HepG2 (cell line): ENCODE measurements around the gene KLHL8. TPM values are rescaled to one million over a fixed set of nuclear protein-coding genes. Genes with fewer than 3 reads are reported as not detected.

Experiments used
- ATAC-seq: fragments of 200-7000 bp; cut with Tn5 transposase; 3 replicates; pipeline ENCODE4 v1.9.1; 2020; ENCODE audit warnings: mild to moderate bottlenecking, moderate library complexity
- BruUV-seq: library from RNA; stranded (reverse); fragments of 400-500 nt; replicated peaks from 2 replicates; lab custom pipeline; 2021; lab: Mats Ljungman, UMichigan
- CTCF ChIA-PET: fragments of 300-600 bp; formaldehyde crosslinking; extraction: SDS; loops from one replicate; lab custom pipeline; 2021; ENCODE audit warnings: low total read pairs, inconsistent platforms, low intra/inter-chr PET ratio; lab: Yijun Ruan, JAX
- POLR2A ChIA-PET: fragments of 350-600 bp; sonication (Branson Sonifier 250); formaldehyde crosslinking; loops from one replicate; lab custom pipeline; 2020; ENCODE audit warnings: antibody characterized with exemption, inconsistent platforms; lab: Yijun Ruan, JAX
- DNase-seq: peaks from one replicate; pipeline ENCODE4 v3.0.0-alpha.2; 2015; ENCODE audit warnings: low spot score
- FAIRE-seq: peaks from 3 replicates; lab custom pipeline; 2011; peaks lifted over from hg19 to GRCh38; lab: Jason Lieb, UNC
- H2AFZ ChIP-seq: one replicate; pipeline ENCODE4 v1.6.1; 2011; ENCODE audit warnings: low read length, inconsistent platforms
- H3K27ac ChIP-seq: fragments of 300-600 bp; 3 replicates; pipeline ENCODE4 v1.8.0; 2011; ENCODE audit warnings: mixed run types, mild to moderate bottlenecking, mixed read lengths, low read length, inconsistent platforms; ENCODE audit not compliant: insufficient read depth; ENCODE audit errors: extremely low read length
- H3K27me3 ChIP-seq, 2 experiments: fragments of 200-600 bp in 1 of 2; 2 replicates in 1 of 2; 3 replicates in 1 of 2; pipeline versions ENCODE4 v1.6.0 to v1.8.0; 2011; ENCODE audit warnings: low read length in 2 of 2, mild to moderate bottlenecking in 2 of 2, moderate library complexity in 2 of 2, inconsistent platforms in 1 of 2; ENCODE audit not compliant: insufficient read depth in 2 of 2, control insufficient read depth in 1 of 2
- H3K36me3 ChIP-seq, 2 experiments: fragments of 200-600 bp in 1 of 2; replicated peaks in 1 of 2; 2 replicates in 1 of 2; 3 replicates in 1 of 2; pipeline versions ENCODE4 v1.5.1 to v1.8.0; 2011; ENCODE audit warnings: low read length in 2 of 2, inconsistent platforms in 1 of 2; ENCODE audit not compliant: insufficient read depth in 2 of 2, control insufficient read depth in 1 of 2
- H3K4me1 ChIP-seq: 2 replicates; pipeline ENCODE4 v1.5.1; 2012; ENCODE audit warnings: low read length, inconsistent platforms; ENCODE audit not compliant: insufficient read depth
- H3K4me2 ChIP-seq: 2 replicates; pipeline ENCODE4 v1.6.0; 2011; ENCODE audit warnings: low read depth, low read length, inconsistent platforms
- H3K4me3 ChIP-seq, 3 experiments: fragments of 200-600 bp in 1 of 3; sonication (generic), shearing (Covaris generic) in 1 of 3; replicated peaks in 1 of 3; 2 replicates each; pipeline ENCODE4 v1.5.1; 2011 to 2016; ENCODE audit warnings: low read length in 3 of 3, inconsistent platforms in 2 of 3, low read depth in 2 of 3, mild to moderate bottlenecking in 2 of 3, control low read depth in 1 of 3, mixed read lengths in 1 of 3; ENCODE audit not compliant: insufficient read depth in 1 of 3
- H3K79me2 ChIP-seq: one replicate; pipeline ENCODE4 v1.6.1; 2011; ENCODE audit warnings: low read length, inconsistent platforms; ENCODE audit not compliant: insufficient read depth
- H3K9ac ChIP-seq: 2 replicates; pipeline ENCODE4 v1.6.0; 2011; ENCODE audit warnings: mild to moderate bottlenecking, low read depth, low read length, inconsistent platforms; ENCODE audit not compliant: insufficient read depth
- H3K9me3 ChIP-seq: 2 replicates; pipeline ENCODE4 v1.5.1; 2012; ENCODE audit warnings: mild to moderate bottlenecking, low read length
- H4K20me1 ChIP-seq: 2 replicates; pipeline ENCODE4 v1.6.0; 2011; ENCODE audit warnings: inconsistent platforms, mild to moderate bottlenecking, low read length, moderate library complexity; ENCODE audit not compliant: insufficient read depth
- DNMT1 ChIP-seq: sonication (generic); formaldehyde crosslinking; IDR thresholded peaks from 2 replicates; pipeline ENCODE4 v1.5.1; 2020; ENCODE audit warnings: mild to moderate bottlenecking, missing genetic modification reagents
- NFE2L1 ChIP-seq: sonication (generic); formaldehyde crosslinking; IDR thresholded peaks from 2 replicates; pipeline ENCODE4 v1.4.0; 2020; ENCODE audit warnings: missing genetic modification reagents, mild to moderate bottlenecking, borderline replicate concordance
- NONO ChIP-seq, 2 experiments: fragments of 450-650 bp in 1 of 2; sonication (generic) in 1 of 2; formaldehyde crosslinking in 1 of 2; IDR thresholded peaks in 1 of 2; conservative IDR thresholded peaks in 1 of 2; 2 replicates each; pipeline versions ENCODE4 v1.6.1 to v1.8.0; 2017 to 2022; ENCODE audit warnings: mild to moderate bottlenecking in 1 of 2, missing genetic modification reagents in 1 of 2, moderate library complexity in 1 of 2
- POLR2AphosphoS5 ChIP-seq: IDR thresholded peaks from 2 replicates; pipeline ENCODE4 v1.6.1; 2012; ENCODE audit warnings: low read depth, low read length
- SRF ChIP-seq: IDR thresholded peaks from 2 replicates; pipeline ENCODE4 v1.6.1; 2011; ENCODE audit warnings: mild to moderate bottlenecking, low read depth, low read length, moderate library complexity
- SSRP1 ChIP-seq: IDR thresholded peaks from 2 replicates; pipeline ENCODE4 v1.6.1; 2016; ENCODE audit warnings: control low read depth
- TIGD3 ChIP-seq: sonication (generic); formaldehyde crosslinking; IDR thresholded peaks from 2 replicates; pipeline ENCODE4 v1.5.1; 2020; ENCODE audit warnings: mild to moderate bottlenecking, missing genetic modification reagents, borderline replicate concordance
- ZBTB3 ChIP-seq: sonication (generic); formaldehyde crosslinking; IDR thresholded peaks from 2 replicates; pipeline ENCODE4 v1.4.0; 2020; ENCODE audit warnings: low read depth, mild to moderate bottlenecking, moderate library complexity, missing genetic modification reagents, borderline replicate concordance
- ZKSCAN1 ChIP-seq: fragments of 150-350 bp; IDR thresholded peaks from 2 replicates; pipeline ENCODE4 v1.6.1; 2014; ENCODE audit warnings: low read length
- ZMYM3 ChIP-seq: sonication (generic); formaldehyde crosslinking; IDR thresholded peaks from 2 replicates; pipeline ENCODE4 v1.5.1; 2020; ENCODE audit warnings: mild to moderate bottlenecking, missing genetic modification reagents
- ZNF230 ChIP-seq: sonication (generic); formaldehyde crosslinking; IDR thresholded peaks from 2 replicates; pipeline ENCODE4 v1.4.0; 2020; ENCODE audit warnings: mild to moderate bottlenecking, missing genetic modification reagents
- ZNF547 ChIP-seq: sonication (generic); formaldehyde crosslinking; IDR thresholded peaks from 2 replicates; pipeline ENCODE4 v1.5.1; 2020; ENCODE audit warnings: mild to moderate bottlenecking, missing genetic modification reagents
- ZNF567 ChIP-seq: sonication (generic); formaldehyde crosslinking; IDR thresholded peaks from 2 replicates; pipeline ENCODE4 v1.8.1; 2023; ENCODE audit warnings: mild to moderate bottlenecking, missing genetic modification reagents, borderline replicate concordance
- ZNF577 ChIP-seq: sonication (generic); formaldehyde crosslinking; IDR thresholded peaks from 2 replicates; pipeline ENCODE4 v1.4.0; 2020; ENCODE audit warnings: mild to moderate bottlenecking, low read depth, missing genetic modification reagents, borderline replicate concordance
- ZNF775 ChIP-seq: sonication (generic); formaldehyde crosslinking; IDR thresholded peaks from 2 replicates; pipeline ENCODE4 v1.4.0; 2020; ENCODE audit warnings: missing genetic modification reagents, mild to moderate bottlenecking, moderate library complexity, borderline replicate concordance
- ZSCAN21 ChIP-seq: sonication (generic); formaldehyde crosslinking; IDR thresholded peaks from 2 replicates; pipeline ENCODE4 v1.8.0; 2022; ENCODE audit warnings: mild to moderate bottlenecking, missing genetic modification reagents, moderate library complexity, borderline replicate concordance
- WGBS: methylation state at CpG from one replicate; pipeline ENCODE4 v1.1.6; 2017; ENCODE audit warnings: low lambda C conversion rate; 5-methylcytosine and 5-hydroxymethylcytosine counted together
- in situ Hi-C: cut with HindIII; loops from 2 replicates; pipeline ENCODE4 v1.10.0; 2017; ENCODE audit warnings: low pct_unique_long_range_greater_than_20kb; ENCODE audit not compliant: extremely low pct_ligation_motif_present
- intact Hi-C: fragments of 100-400 bp; cut with micrococcal nuclease; formaldehyde crosslinking; loops from one replicate; pipeline ENCODE4 v1.10.0; 2022; ENCODE audit not compliant: unreplicated experiment
- polyA plus RNA-seq, 8 experiments: library from polyadenylated mRNA; depleted of rRNA in 3 of 8; stranded (reverse) in 7 of 8; unstranded in 1 of 8; fragments of >200 nt; fragmentation: Illumina TruSeq in 4 of 8; extraction: Trizol in 4 of 8; gene quantifications; 2 replicates each; pipeline versions ENCODE4 v1.2.1 to v1.2.3, GENCODE V29; 2011 to 2016; ENCODE audit warnings: low read depth in 4 of 8, missing spikeins in 1 of 8, mixed read lengths in 1 of 8; ENCODE audit not compliant: insufficient read depth in 1 of 8
- total RNA-seq, 5 experiments: library from RNA; depleted of rRNA; stranded (reverse); fragments of >200 nt; fragmentation: Illumina TruSeq; extraction: Trizol; gene quantifications; 2 replicates each; pipeline ENCODE4 v1.2.3, GENCODE V29; 2016; ENCODE audit warnings: low read depth in 1 of 5
- TF ChIP-seq, protein P1 (sequence below): IDR thresholded peaks from 2 replicates; pipeline ENCODE4 v1.6.1; 2018; ENCODE audit warnings: missing genetic modification reagents

The KLHL8 gene
- total and polyA plus RNA-seq, 2 of the 13 experiments (the other 11 are each of a cell fraction or from before 2014, with no cell fraction given) = 2.8 to 11.7 TPM

GRCh38 chr4:87126056-87126455 is 94.4 kb downstream of the KLHL8 start:
- no TSS peak for BruUV-seq
- H3K27ac ChIP-seq = no peak overlapping the region
- intact Hi-C loops = no loop called here
- TF ChIP-seq POLR2AphosphoS5 (no peak), ZBTB3 (no peak), ZNF577 (no peak), NONO (IDR thresholded peaks at IDR 0.05) (no peak), NONO (CRISPR knock-in tag; conservative IDR thresholded peaks at IDR 0.05) (no peak), ZKSCAN1 (no peak), ZNF547 (CRISPR knock-in tag) (no peak)
- TF ChIP-seq, all 625 proteins: peak for 0
- FAIRE-seq = no peak
- POLR2A ChIA-PET = no interaction called here
- in situ Hi-C loops = loop anchor here (25.0 kb wide), 1 partner anchor 336 kb away; no protein-coding TSS in a partner anchor
- H3K79me2 ChIP-seq = peaks cover 3% of the 10 kb centered on the region
- no peak overlapping the region for H3K4me3 ChIP-seq
- H3K9me3 ChIP-seq = no peaks in the 10 kb centered on the region
- no peak overlapping the region for H2AFZ ChIP-seq
- H4K20me1 ChIP-seq = no peaks in the 10 kb centered on the region
- no peaks in the 10 kb centered on the region for H3K27me3 ChIP-seq
- peaks cover 16 to 74% of the 10 kb centered on the region in 2 experiments for H3K36me3 ChIP-seq
- no peak for DNase-seq
- peak; percentile 44 for ATAC-seq
- WGBS = 96% methylated on average over 9 of the region's 9 CpGs
- peaks cover 9% of the 10 kb centered on the region; the same call in 1 of the 2 replicates for H3K4me1 ChIP-seq
- H3K9ac ChIP-seq = no peak overlapping the region
- no peak overlapping the region for H3K4me2 ChIP-seq
- CTCF ChIA-PET = no interaction called here

DNA sequence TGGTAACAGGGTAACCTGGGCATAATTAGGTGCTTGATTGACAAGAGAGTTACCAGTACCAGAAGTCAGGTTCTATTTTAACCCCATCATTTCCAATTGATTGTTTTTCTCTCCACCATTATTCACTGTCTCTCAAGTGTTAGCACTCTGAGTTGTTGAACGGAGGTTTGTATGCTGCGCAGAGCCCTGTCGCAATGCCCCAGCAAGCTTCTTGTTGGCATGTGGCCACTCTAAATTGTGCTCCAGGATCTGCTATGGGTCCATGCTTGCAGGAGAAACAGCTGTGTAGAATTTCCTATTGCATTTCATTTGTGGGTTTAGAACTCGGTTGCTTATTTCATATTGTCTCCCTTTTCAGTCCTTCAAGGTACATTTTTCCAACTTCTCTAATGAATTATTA is 98.2 kb downstream of the KLHL8 start:
- H3K4me2 ChIP-seq = no peak overlapping the region
- POLR2A ChIA-PET = no interaction called here
- peaks cover 3% of the 10 kb centered on the region for H3K79me2 ChIP-seq
- CTCF ChIA-PET = no interaction called here
- intact Hi-C loops = no loop called here
- peaks cover 24% of the 10 kb centered on the region for H3K4me1 ChIP-seq
- H3K9ac ChIP-seq = no peak overlapping the region
- WGBS = 98% methylated on average over 4 of the region's 4 CpGs
- no peaks in the 10 kb centered on the region for H3K27me3 ChIP-seq
- FAIRE-seq (no peak), DNase-seq (no peak), ATAC-seq (no peak)
- H3K36me3 ChIP-seq = peaks cover 12 to 63% of the 10 kb centered on the region in 2 experiments
- no peak overlapping the region for H3K4me3 ChIP-seq
- no peak overlapping the region for H2AFZ ChIP-seq
- no peak overlapping the region for H3K27ac ChIP-seq
- no TSS peak for BruUV-seq
- H4K20me1 ChIP-seq = no peaks in the 10 kb centered on the region
- no peaks in the 10 kb centered on the region for H3K9me3 ChIP-seq
- in situ Hi-C loops = no loop called here
- no peak for TF ChIP-seq ZNF567 (CRISPR knock-in tag)
- TF ChIP-seq SSRP1 (CRISPR knock-in tag) = no peak
- TF ChIP-seq NFE2L1 (CRISPR knock-in tag) = no peak
- TF ChIP-seq TIGD3 (CRISPR knock-in tag) = no peak
- TF ChIP-seq, protein P1, sequence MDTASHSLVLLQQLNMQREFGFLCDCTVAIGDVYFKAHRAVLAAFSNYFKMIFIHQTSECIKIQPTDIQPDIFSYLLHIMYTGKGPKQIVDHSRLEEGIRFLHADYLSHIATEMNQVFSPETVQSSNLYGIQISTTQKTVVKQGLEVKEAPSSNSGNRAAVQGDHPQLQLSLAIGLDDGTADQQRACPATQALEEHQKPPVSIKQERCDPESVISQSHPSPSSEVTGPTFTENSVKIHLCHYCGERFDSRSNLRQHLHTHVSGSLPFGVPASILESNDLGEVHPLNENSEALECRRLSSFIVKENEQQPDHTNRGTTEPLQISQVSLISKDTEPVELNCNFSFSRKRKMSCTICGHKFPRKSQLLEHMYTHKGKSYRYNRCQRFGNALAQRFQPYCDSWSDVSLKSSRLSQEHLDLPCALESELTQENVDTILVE = no peak
- no peak for TF ChIP-seq SRF
- TF ChIP-seq ZNF230 = no peak
- no peak for TF ChIP-seq ZMYM3 (CRISPR knock-in tag)
- TF ChIP-seq DNMT1 = no peak
- no peak for TF ChIP-seq ZNF775 (CRISPR knock-in tag)
- no peak for TF ChIP-seq ZSCAN21 (CRISPR knock-in tag)
